GM04504 (cell line): ENCODE data around the gene GP5.

Experiments used
- DNase-seq: peaks from one replicate; pipeline ENCODE4 v3.0.0-alpha.2; 2012; ENCODE audit warnings: low read depth

Gene GP5

GRCh38 chr3:194396859-194397756, 2.0 kb downstream of the GP5 start:
- DNase-seq, result no peak

GRCh38 chr3:194396539-194396858, 2.6 kb downstream of the GP5 start:
- DNase-seq, result no peak

GRCh38 chr3:194395778-194396538, 3.1 kb downstream of the GP5 start:
- peak; percentile 10 for DNase-seq

- no peak for DNase-seq
These were observed 3.9 kb downstream of the GP5 start for GRCh38 chr3:194395212-194395611.

- DNase-seq, result no peak
These were observed 6.5 kb downstream of the GP5 start for GRCh38 chr3:194392576-194392975.

GRCh38 chr3:194390835-194391234, 8.2 kb downstream of the GP5 start:
- no peak for DNase-seq

- DNase-seq, result no peak
These were observed 9.8 kb downstream of the GP5 start for GRCh38 chr3:194389269-194389668.

- DNase-seq, result no peak
These were observed 11.1 kb downstream of the GP5 start for GRCh38 chr3:194387926-194388418.

- no peak for DNase-seq
These were observed 11.8 kb downstream of the GP5 start for GRCh38 chr3:194387276-194387675.

GRCh38 chr3:194386648-194387047, 12.4 kb downstream of the GP5 start:
- DNase-seq, result no peak

GRCh38 chr3:194386066-194386465, 13.0 kb downstream of the GP5 start:
- DNase-seq, result no peak

- DNase-seq, result no peak
These were observed 14.5 kb downstream of the GP5 start for GRCh38 chr3:194384569-194385001.

- no peak for DNase-seq
These were observed 14.9 kb downstream of the GP5 start for GRCh38 chr3:194384156-194384555.

GRCh38 chr3:194383276-194383940, 15.7 kb downstream of the GP5 start:
- no peak for DNase-seq

GRCh38 chr3:194382892-194383223, 16.2 kb downstream of the GP5 start:
- no peak for DNase-seq

GRCh38 chr3:194382196-194382891, 16.7 kb downstream of the GP5 start:
- no peak for DNase-seq

GRCh38 chr3:194381460-194381875, 17.6 kb downstream of the GP5 start:
- no peak for DNase-seq

GRCh38 chr3:194380326-194380725, 18.7 kb downstream of the GP5 start:
- no peak for DNase-seq

GRCh38 chr3:194379651-194380050, 19.4 kb downstream of the GP5 start:
- no peak for DNase-seq

GRCh38 chr3:194379231-194379630, 19.8 kb downstream of the GP5 start:
- DNase-seq, result no peak

- no peak for DNase-seq
These were observed 21.4 kb downstream of the GP5 start for GRCh38 chr3:194377708-194378107.

GRCh38 chr3:194376241-194376560, 22.9 kb downstream of the GP5 start:
- no peak for DNase-seq
